Right kidney (tissue), 9 donors: ENCODE results near the gene FCHSD1.

Experiments used
- DNase-seq: peaks from one replicate; pipeline ENCODE4 v3.0.0-alpha.2; 2016
- long read RNA-seq, 8 donors: transcript quantifications; one replicate each; lab custom pipeline, GENCODE V29; 2026

The FCHSD1 gene
- long read RNA-seq, donor 1, partial matches to known transcripts = 0 of 2 reads
- long read RNA-seq, donor 1, other reads (novel, unspliced or antisense) = 0 of 2 reads
- long read RNA-seq, donor 2, partial matches to known transcripts = 0 of 2 reads
- long read RNA-seq, donor 2, other reads (novel, unspliced or antisense) = 0 of 2 reads
- long read RNA-seq, donor 3, partial matches to known transcripts = 0 of 1 reads
- long read RNA-seq, donor 3, other reads (novel, unspliced or antisense) = 0 of 1 reads
- long read RNA-seq, donor 4, partial matches to known transcripts = 0 of 1 reads
- long read RNA-seq, donor 4, other reads (novel, unspliced or antisense) = 0 of 1 reads
- long read RNA-seq, donor 5 = 0 reads
- long read RNA-seq, donor 6, partial matches to known transcripts = 0 of 2 reads
- long read RNA-seq, donor 6, other reads (novel, unspliced or antisense) = 0 of 2 reads
- long read RNA-seq, donor 7, partial matches to known transcripts = 0 of 2 reads
- long read RNA-seq, donor 7, other reads (novel, unspliced or antisense) = 0 of 2 reads
- long read RNA-seq, donor 8 = 0 reads

- peak; percentile 61 for DNase-seq
Measured at GRCh38 chr5:141650851-141651727, at the start of gene FCHSD1. TSS of gene FCHSD1 (minus strand) at chr5:141651418. CDS start at chr5:141651368, 50 bp downstream.

- no peak for DNase-seq
Measured at GRCh38 chr5:141697586-141697985, 46.4 kb upstream of the FCHSD1 start.

- DNase-seq = no peak
Measured at GRCh38 chr5:141696431-141696830, 45.2 kb upstream of the FCHSD1 start.

GRCh38 chr5:141695627-141696215, 44.5 kb upstream of the FCHSD1 start:
- no peak for DNase-seq

GRCh38 chr5:141694479-141694878, 43.3 kb upstream of the FCHSD1 start:
- DNase-seq = no peak

- DNase-seq = no peak
Measured at GRCh38 chr5:141692919-141693725, 41.9 kb upstream of the FCHSD1 start.

GRCh38 chr5:141692533-141692888, 41.3 kb upstream of the FCHSD1 start:
- DNase-seq = no peak

- peak; percentile 87 for DNase-seq
Measured at GRCh38 chr5:141691867-141692532, 40.8 kb upstream of the FCHSD1 start.

GRCh38 chr5:141691286-141691866, 40.2 kb upstream of the FCHSD1 start:
- DNase-seq = no peak

- no peak for DNase-seq
Measured at GRCh38 chr5:141686648-141687416, 35.6 kb upstream of the FCHSD1 start.

- no peak for DNase-seq
Measured at GRCh38 chr5:141685591-141685990, 34.4 kb upstream of the FCHSD1 start.

- DNase-seq = no peak
Measured at GRCh38 chr5:141683596-141684141, 32.5 kb upstream of the FCHSD1 start.

- peak; percentile 73 for DNase-seq
Measured at GRCh38 chr5:141681695-141682641, 30.8 kb upstream of the FCHSD1 start, which contains the start of gene ARAP3. TSS of gene ARAP3 (minus strand) at chr5:141682230. CDS start at chr5:141680486, 1,744 bp downstream.

GRCh38 chr5:141681295-141681694, 30.1 kb upstream of the FCHSD1 start:
- DNase-seq = no peak

GRCh38 chr5:141680751-141681201, 29.6 kb upstream of the FCHSD1 start:
- peak; percentile 42 for DNase-seq

GRCh38 chr5:141680178-141680577, 29.0 kb upstream of the FCHSD1 start:
- DNase-seq = no peak

GRCh38 chr5:141677415-141677814, 26.2 kb upstream of the FCHSD1 start:
- DNase-seq = no peak

GRCh38 chr5:141675672-141676071, 24.5 kb upstream of the FCHSD1 start:
- DNase-seq = no peak
